C1 segment of cervical spinal cord (tissue), 14 donors: Measurements from ENCODE around the gene ZNF182.
"Not testable (repeated sequence)": the region's sequence is repeated elsewhere in the genome, so short reads cannot be mapped to it uniquely, and the experiment has no call there.

Experiments
- DNase-seq, 14 donors: peaks; one replicate each; lab custom pipeline; 2025; lab: John Stamatoyannopoulos, UW

ZNF182 gene

DNA sequence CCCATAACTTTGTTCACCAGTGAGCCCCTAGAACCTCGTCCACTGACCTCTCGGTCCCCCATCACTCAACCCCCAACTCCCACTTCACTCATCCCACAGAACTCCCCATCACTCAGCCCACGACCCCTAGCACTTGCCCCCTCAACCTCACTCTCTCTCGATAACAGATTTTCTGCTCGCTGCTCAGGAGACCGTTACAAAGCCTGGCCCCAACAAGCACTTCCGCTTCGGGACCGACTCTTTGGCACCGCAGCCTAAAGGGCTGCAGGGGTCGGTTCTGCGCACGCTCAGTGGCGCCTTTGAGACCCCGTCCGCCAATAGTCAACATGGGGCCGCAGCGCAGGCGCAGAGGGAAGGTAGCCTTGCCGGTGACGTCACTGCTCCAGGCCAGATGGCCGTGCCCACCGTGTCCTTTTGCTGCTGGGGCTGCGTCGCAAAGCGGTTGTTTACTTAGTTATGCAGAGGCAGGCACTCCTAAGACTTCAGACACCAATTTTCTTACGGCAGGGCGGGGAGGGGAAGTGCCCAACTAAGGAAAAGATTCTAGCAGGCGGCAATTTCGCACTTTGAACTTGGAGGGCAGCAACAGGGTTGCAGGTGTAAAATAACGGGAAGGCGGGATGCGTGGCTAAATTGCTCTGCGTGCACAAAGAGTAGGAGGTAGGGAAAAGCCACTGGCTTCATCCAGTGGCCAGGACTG, at the start of gene ZNF182:
ZNF182 (minus strand) TSS at position 232 of the 700 bp plus-strand sequence. CDS start 1,380 bp downstream, outside the sequence.
- DNase-seq, result peak; percentile 28 to 86 (median 74)

GRCh38 chrX:48046846-48047245, 43.1 kb upstream of the ZNF182 start:
- no peak for DNase-seq

DNA sequence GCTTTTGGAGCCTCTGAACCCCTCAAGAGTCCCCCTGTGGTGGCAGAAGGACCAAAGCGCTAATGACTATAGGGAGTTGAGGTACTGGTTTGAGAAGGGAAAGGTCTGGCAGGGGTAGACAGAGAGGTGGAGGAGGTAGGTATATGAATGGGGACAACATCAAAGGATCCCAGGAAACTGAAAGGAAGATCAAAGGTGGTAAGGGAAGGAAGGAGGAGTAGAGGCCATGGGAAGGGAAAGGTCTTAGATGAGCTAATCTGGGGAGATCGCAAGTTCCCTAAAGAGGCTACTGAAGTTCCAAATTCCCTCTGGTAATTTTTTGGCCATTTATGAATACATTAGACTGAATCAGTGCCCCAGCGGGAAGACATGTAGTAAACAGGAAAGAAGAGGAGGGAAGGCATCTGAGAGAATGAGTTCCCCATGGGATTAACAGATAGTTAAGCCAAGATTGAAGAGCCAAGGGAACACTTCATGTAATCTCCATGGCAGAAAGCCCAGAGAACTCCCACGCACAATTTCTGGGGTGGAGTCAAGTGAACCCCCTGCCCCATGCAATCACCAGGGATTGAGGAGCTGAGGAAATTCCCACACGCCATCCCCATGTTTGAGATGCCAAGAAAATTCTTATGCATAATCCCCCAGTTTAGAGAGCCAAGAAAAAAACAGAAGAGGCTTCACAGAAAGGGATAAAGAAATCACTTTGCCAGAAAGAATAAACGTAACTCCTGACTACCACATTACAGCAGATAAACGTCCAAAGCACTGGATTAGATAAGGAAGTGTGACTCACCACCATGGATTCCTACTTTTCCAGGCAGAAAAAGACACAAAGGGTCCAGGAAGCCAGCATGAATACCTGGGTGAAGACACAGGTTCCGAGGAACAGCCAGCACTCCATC, 41.9 kb upstream of the ZNF182 start:
- DNase-seq, result no peak

DNA sequence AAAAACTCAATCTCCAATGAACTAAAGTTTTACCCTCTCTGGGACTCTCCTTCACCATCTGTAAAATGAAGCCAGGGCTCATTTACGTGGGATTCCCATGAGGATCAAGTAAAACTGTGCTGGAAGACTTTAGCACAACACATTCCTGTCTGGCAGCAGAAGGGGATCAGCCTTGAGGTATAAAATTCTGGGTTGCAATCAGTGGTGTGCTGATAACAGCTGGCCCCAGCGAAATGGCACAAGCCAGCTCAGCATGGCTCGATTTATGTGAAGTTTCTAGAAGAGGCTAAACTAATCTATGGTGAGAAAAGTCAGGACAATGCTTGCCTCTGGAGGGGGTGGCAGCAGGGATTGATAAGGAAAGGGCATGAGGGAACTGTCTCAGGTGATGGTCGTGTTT, 39.3 kb upstream of the ZNF182 start:
- DNase-seq, result no peak

GRCh38 chrX:48035891-48036290, 32.1 kb upstream of the ZNF182 start:
- DNase-seq, result no peak

DNA sequence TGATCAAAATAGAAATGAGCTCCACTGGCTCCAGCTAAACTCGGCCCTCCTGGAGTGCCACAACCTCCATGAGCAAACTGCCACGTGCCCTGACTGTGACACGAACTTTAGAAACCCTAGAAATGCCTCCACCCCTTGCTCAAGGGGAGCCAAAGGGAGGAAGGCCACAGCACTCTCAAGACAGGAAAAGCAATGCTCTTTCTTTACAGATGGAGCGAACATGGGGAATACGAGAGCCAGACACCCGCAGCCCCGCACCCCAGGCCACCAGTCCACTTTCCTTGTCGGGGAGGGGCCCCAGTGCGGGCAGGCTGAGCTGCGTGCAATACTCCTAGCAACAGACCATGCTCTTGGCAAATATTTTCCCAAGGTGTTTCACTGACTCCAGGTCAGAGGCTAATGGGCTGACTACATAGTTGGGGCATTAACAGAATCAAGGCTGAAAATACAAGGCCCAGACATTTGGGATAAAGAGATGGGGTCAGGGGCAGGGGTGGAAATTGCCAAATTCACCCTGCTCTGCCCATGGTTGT, 26.9 kb upstream of the ZNF182 start:
- DNase-seq, result not testable (repeated sequence)

GRCh38 chrX:48030237-48030636, 26.4 kb upstream of the ZNF182 start:
- DNase-seq, result no peak

DNA sequence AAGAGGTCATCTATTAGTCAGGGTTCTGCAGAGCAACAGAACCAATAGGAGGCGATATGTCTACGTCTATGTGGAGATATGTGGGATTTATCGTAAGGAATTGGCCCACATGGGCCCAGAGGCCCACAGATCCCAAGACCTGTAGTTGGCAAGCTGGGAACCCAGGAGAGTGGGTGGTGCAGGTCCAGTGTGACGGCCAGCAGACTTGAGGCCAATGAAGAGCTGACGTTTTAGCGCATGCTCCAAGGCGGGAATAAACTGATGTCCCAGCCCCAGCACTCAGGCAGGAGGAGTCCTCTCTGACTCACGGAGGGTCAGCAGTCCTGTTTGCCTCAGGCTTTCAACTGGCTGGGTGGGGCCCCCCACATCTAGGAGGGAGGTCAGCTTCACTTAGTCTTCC, 24.3 kb upstream of the ZNF182 start:
- no peak for DNase-seq

GRCh38 chrX:48027545-48027944, 23.8 kb upstream of the ZNF182 start:
- not testable (repeated sequence) for DNase-seq

DNA sequence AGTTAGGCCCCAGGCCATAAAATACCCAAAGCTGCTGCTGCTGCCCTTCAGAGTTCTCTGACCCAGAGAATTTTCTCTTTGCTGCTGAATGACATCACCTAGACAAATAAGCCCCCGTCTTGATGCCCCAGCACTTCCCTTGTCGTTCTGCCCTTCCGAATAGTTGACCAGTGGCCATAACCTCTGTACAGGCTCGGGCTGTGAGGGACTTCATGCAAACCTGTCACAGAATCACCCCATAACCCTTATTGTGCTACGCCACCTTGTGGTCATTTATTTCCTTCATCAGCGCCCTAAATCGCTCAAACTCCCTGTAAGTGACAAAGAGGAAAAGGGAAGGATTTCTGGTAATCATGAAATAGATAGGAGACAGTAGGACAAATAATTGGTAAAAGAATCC, 21.8 kb upstream of the ZNF182 start:
- peak in 9 of 14 donors; percentile 3 to 54 (median 13) for DNase-seq

DNA sequence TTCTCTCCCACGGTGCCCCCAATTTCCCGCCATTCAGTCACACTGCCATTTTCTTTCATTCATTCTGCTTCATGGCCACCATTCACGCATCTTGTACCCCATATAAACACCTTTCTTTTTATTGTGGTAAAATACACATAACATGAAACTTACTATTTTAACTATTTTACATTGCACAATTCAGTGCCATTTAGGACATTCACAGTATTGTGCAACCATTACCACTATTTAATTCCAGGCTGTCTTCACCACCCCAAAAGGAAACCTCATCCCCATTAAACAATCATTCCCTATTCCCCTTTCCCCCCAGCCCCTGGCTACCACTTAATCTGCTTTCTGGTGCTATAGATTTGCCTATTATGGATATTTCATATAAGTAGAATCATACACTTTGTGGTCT, 18.9 kb upstream of the ZNF182 start:
- no peak for DNase-seq

GRCh38 chrX:48022100-48022499, 18.3 kb upstream of the ZNF182 start:
- no peak for DNase-seq

GRCh38 chrX:48021026-48021900, 17.5 kb upstream of the ZNF182 start:
- peak in 13 of 14 donors; percentile 27 to 88 (median 68) for DNase-seq

GRCh38 chrX:48020472-48020871, 16.7 kb upstream of the ZNF182 start:
- not testable (repeated sequence) for DNase-seq

DNA sequence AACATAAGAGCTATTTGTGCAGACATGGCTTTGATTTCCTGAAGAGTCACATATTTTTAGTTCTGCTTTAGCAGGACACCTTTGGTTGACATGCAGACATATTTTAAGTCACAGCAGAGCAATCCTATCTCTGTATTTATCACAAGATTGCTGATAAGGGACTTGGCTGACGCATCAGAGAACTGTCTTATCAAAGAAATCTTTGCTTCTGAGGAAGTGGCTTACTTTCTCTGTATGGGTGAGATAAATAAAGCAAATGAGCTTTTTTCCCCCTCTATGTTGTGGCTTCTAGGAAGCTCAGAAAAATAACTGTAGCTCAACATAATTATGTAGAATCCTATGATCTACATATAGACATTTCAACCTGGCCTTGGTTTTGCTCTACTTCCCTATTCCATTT, 16.1 kb upstream of the ZNF182 start:
- not testable (repeated sequence) for DNase-seq

DNA sequence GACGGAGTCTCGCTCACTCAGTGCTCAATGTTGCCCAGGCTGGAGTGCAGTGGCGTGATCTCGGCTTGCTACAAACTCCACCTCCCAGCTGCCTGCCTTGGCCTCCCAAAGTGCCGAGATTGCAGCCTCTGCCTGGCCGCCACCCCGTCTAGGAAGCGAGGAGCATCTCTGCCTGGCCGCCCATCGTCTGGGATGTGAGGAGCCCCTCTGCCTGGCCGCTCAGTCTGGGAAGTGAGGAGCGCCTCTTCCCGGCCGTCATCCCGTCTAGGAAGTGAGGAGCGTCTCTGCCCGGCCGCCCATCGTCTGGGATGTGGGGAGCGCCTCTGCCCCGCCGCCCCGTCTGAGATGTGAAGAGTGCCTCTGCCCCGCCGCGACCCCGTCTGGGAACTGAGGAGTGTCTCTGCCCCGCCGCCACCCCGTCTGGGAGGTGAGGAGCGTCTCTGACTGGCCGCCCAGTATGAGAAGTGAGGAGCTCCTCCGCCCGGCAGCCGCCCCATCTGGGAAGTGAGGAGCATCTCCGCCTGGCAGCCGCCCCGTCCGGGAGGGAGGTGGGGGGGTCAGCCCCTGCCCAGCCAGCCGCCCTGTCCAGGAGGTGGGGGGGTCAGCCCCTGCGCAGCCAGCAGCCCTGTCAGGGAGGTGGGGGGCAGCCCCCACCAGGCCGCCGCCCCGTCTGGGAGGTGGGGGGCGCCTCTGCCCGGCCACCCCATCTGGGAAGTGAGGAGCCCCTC, 13.0 kb upstream of the ZNF182 start:
- DNase-seq, result not testable (repeated sequence)

DNA sequence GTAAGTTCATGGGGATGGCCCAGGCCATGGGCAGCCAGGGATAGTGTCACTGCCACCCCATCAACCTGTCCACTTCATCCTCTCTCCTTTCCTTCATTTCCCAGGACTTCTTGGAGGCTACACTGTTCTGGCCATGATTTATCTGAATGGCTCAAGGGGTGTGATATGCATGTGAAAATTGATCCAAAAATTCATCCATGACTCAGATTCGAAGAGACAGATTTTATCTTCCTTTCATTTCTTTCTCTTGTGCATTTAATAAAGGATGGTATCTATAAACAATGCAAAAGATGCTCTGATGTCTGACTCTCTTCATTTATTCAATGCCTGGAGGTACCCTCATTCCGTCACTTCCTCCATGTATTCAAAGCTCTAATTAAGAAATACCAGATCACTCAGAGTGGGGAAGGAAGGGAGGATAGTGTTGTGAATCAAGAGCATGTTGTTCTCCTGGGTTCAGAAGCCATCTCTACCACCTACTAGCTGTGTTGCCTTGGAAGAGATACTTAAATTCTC, 5.7 kb upstream of the ZNF182 start:
- DNase-seq, result not testable (repeated sequence)

DNA sequence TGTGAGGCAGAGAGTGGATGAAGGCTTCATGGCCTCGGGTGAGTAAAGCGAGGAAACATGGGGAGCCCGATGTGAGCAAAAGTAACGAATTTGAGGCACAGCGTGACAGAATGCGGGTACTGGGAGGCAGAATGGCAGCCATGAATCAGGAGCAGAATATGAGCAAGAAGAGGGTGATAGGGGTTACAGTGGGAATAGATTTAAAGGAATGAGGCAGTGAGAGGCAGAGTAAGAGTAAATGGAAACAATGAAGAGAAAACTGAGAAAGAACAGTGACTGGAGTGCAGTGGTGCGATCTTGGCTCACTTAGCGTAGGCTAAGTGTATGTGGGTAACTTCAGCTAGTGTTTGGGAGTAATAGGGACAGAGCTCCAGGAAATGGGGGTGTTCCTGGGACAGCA, 2.9 kb upstream of the ZNF182 start, which contains the start of gene SPACA5:
SPACA5 (plus strand) TSS at position 301 of the 400 bp plus-strand sequence. CDS start 815 bp downstream, outside the sequence.
- DNase-seq, result not testable (repeated sequence)

- DNase-seq, result peak in 3 of 14 donors; percentile 14 to 33 (median 32)
Measured at GRCh38 chrX:48003367-48003757, 427 bp downstream of the ZNF182 start.

GRCh38 chrX:48002929-48003328, 860 bp downstream of the ZNF182 start:
- DNase-seq, result no peak
